A673 (cell line): ENCODE data around the gene ZBED1. TPM values are rescaled to one million over a fixed set of nuclear protein-coding genes. Genes with fewer than 3 reads are reported as not detected.

ENCODE experiments used
- BruUV-seq: library from RNA; stranded (reverse); fragments of 400-500 nt; replicated peaks from 2 replicates; lab custom pipeline; 2021; lab: Mats Ljungman, UMichigan
- CTCF ChIA-PET: fragments of 300-600 bp; sonication (Branson Sonifier 250); formaldehyde crosslinking; loops from one replicate; lab custom pipeline; 2022; ENCODE audit warnings: antibody characterized with exemption; lab: Charles Lee
- POLR2A ChIA-PET: fragments of 300-600 bp; sonication (Branson Sonifier 250); formaldehyde crosslinking; loops from one replicate; lab custom pipeline; 2022; ENCODE audit warnings: antibody characterized with exemption; ENCODE audit not compliant: low non-redundant PET; lab: Charles Lee
- DNase-seq: peaks from one replicate; pipeline ENCODE4 v3.0.0-alpha.2; 2015; ENCODE audit warnings: low spot score
- H3K27ac ChIP-seq: fragments of 200-600 bp; sonication (generic); 2 replicates; pipeline ENCODE4 v1.5.1; 2016; ENCODE audit warnings: mixed run types, low read depth, mild to moderate bottlenecking, mixed read lengths, antibody characterized with exemption, low read length; ENCODE audit not compliant: poor library complexity, severe bottlenecking
- H3K27me3 ChIP-seq: fragments of 200-600 bp; sonication (generic); replicated peaks from 2 replicates; pipeline ENCODE4 v1.6.1; 2017; ENCODE audit warnings: mixed run types, low read depth, mild to moderate bottlenecking, mixed read lengths, antibody characterized with exemption, low read length; ENCODE audit not compliant: insufficient read depth, poor library complexity
- H3K36me3 ChIP-seq: fragments of 200-600 bp; sonication (generic); 2 replicates; pipeline ENCODE4 v1.6.1; 2016; ENCODE audit warnings: mixed run types, mild to moderate bottlenecking, mixed read lengths, antibody characterized with exemption, low read length; ENCODE audit not compliant: insufficient read depth, poor library complexity, severe bottlenecking
- H3K4me1 ChIP-seq: fragments of 200-600 bp; sonication (generic); 2 replicates; pipeline ENCODE4 v1.6.1; 2017; ENCODE audit warnings: mixed run types, mild to moderate bottlenecking, mixed read lengths, antibody characterized with exemption, low read length; ENCODE audit not compliant: insufficient read depth, poor library complexity, severe bottlenecking
- H3K4me3 ChIP-seq: fragments of 200-600 bp; sonication (generic); 2 replicates; pipeline ENCODE4 v1.5.1; 2016; ENCODE audit warnings: low read depth, mixed run types, mild to moderate bottlenecking, mixed read lengths, low read length; ENCODE audit not compliant: poor library complexity, severe bottlenecking
- H3K9me3 ChIP-seq: fragments of 200-600 bp; sonication (generic); 2 replicates; pipeline ENCODE4 v1.6.1; 2016; ENCODE audit warnings: mixed run types, low read depth, mild to moderate bottlenecking, mixed read lengths, antibody characterized with exemption, low read length; ENCODE audit not compliant: poor library complexity, severe bottlenecking
- EZH2 ChIP-seq: fragments of 200-600 bp; sonication (generic); IDR thresholded peaks from 2 replicates; pipeline ENCODE4 v1.6.1; 2017; ENCODE audit warnings: borderline replicate concordance, low read depth, mild to moderate bottlenecking, mixed read lengths, antibody characterized with exemption, low read length; ENCODE audit not compliant: poor library complexity, severe bottlenecking
- intact Hi-C: fragments of 100-400 bp; cut with micrococcal nuclease; formaldehyde crosslinking; loops from one replicate; pipeline ENCODE4 v1.10.0; 2022; ENCODE audit not compliant: unreplicated experiment
- total RNA-seq: library from RNA; stranded (reverse); gene quantifications from 2 replicates; pipeline ENCODE4 v1.2.3, GENCODE V29; 2021
- TF ChIP-seq, protein P1 (sequence below): fragments of 300-800, 200-600 bp; sonication (generic); conservative IDR thresholded peaks from 2 replicates; pipeline ENCODE4 v1.5.1; 2017; ENCODE audit warnings: low read depth, mild to moderate bottlenecking, antibody characterized with exemption, low read length, moderate library complexity, mixed read lengths

ZBED1 gene
- total RNA-seq, 1 experiment from 2014 or later = 37.6 TPM

DNA sequence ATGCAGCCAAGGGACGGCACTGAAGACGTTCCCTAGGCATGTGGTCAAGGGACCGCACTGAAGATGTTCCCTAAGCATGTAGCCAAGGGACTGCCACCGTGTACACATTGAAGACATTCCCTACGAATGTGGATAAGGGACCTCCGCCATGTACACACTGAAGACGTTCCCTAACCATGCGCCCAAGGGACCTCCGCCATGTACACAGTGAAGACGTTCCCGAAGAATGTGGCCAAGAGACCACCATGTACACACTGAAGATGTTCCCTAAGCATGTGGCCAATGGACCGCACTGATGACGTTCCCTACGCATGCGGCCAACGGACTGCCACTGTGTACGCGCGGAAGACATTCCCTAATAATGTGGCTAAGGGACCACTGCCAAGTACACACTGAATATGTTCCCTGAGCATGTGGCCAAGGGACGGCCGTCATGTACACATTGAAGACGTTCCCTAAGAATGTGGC lies 48.4 kb downstream of the ZBED1 start:
- ChIA-PET POLR2A (no interaction called here), CTCF (no interaction called here)
- TF ChIP-seq, protein P1, sequence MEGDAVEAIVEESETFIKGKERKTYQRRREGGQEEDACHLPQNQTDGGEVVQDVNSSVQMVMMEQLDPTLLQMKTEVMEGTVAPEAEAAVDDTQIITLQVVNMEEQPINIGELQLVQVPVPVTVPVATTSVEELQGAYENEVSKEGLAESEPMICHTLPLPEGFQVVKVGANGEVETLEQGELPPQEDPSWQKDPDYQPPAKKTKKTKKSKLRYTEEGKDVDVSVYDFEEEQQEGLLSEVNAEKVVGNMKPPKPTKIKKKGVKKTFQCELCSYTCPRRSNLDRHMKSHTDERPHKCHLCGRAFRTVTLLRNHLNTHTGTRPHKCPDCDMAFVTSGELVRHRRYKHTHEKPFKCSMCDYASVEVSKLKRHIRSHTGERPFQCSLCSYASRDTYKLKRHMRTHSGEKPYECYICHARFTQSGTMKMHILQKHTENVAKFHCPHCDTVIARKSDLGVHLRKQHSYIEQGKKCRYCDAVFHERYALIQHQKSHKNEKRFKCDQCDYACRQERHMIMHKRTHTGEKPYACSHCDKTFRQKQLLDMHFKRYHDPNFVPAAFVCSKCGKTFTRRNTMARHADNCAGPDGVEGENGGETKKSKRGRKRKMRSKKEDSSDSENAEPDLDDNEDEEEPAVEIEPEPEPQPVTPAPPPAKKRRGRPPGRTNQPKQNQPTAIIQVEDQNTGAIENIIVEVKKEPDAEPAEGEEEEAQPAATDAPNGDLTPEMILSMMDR = no peak
- TF ChIP-seq EZH2 = no peak
- intact Hi-C loops = no loop called here
- H3K9me3 ChIP-seq = no peaks in the 10 kb centered on the region
- no peaks in the 10 kb centered on the region for H3K27me3 ChIP-seq
- BruUV-seq = no TSS peak
- H3K4me1 ChIP-seq = no peaks in the 10 kb centered on the region
- H3K4me3 ChIP-seq = no peak overlapping the region
- H3K27ac ChIP-seq = no peak overlapping the region
- DNase-seq = no peak
- no peaks in the 10 kb centered on the region for H3K36me3 ChIP-seq

DNA sequence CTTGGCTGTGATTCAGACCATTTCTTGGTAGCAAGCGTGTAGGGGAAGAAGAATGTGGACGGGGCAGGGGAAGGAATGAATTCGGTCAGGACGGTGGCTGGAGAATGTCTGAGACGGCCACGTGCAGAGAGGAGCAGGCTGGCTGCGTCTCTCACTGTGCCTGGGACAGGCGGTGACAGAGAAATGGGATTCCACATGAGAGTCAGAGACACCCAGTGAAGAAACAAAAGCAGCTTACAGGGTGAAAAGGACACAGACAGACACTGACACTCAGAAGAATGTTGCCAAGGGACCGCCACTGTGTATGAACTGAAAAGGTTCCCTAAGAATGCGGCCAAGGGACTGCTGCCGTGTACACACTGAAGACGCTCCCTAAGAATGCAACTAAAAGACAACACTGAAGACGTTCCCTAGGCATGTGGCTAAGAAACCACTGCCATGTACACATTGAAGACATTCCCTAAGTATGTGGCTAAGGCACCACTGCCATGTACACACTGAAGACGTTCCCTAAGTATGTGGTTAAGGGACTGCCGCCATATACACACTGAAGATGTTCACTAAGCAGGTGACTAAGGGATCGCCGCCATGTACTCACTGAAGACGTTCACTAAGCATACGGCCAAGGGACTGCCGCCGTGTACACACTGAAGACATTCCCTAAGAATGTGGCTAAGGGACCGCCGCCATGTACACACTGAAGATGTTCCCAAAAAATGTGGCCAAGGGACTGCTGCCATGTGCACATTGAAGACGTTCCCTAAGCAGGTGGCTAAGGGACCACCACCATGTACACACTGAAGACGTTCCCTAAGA lies 49.1 kb downstream of the ZBED1 start:
- peak; percentile 42 for DNase-seq
- TF ChIP-seq EZH2 = no peak
- ChIA-PET CTCF (no interaction called here), POLR2A (no interaction called here)
- H3K9me3 ChIP-seq = no peaks in the 10 kb centered on the region
- intact Hi-C loops = no loop called here
- no peak overlapping the region for H3K4me3 ChIP-seq
- no peak overlapping the region for H3K27ac ChIP-seq
- no peaks in the 10 kb centered on the region for H3K27me3 ChIP-seq
- no peaks in the 10 kb centered on the region for H3K4me1 ChIP-seq
- H3K36me3 ChIP-seq = no peaks in the 10 kb centered on the region
- no TSS peak for BruUV-seq

DNA sequence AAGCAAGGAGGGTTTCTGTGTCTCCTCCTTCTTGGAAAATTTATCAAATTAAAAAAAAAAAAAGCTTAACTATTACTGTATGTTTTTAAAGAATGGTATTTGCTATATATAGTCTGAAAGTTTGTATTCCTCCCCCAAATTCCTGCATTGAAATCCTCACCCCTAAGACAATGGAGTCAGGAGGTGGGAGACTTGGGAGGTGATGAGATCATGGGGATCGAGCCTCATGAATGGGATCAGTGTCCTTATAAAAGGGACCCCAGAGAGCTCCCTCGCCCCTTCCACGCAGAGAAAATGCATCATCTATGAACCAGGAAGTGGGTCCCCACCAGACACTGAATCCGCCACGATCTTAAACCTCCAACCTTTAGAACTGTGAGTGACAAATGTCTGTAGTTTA lies 50.1 kb downstream of the ZBED1 start:
- Histone ChIP-seq H3K27ac (no peak overlapping the region), H3K36me3 (no peaks in the 10 kb centered on the region), H3K4me3 (no peak overlapping the region), H3K4me1 (no peaks in the 10 kb centered on the region), H3K9me3 (no peaks in the 10 kb centered on the region), H3K27me3 (no peaks in the 10 kb centered on the region)
- TF ChIP-seq, protein P1 = no peak
- no peak for TF ChIP-seq EZH2
- BruUV-seq = no TSS peak
- intact Hi-C loops = no loop called here
- DNase-seq = no peak
- CTCF ChIA-PET = no interaction called here
- POLR2A ChIA-PET = no interaction called here
